NCI-H1417 (cell line): Measurements from ENCODE around the gene KRTAP12-1.
"Not testable (repeated sequence)": the region's sequence is repeated elsewhere in the genome, so short reads cannot be mapped to it uniquely, and the experiment has no call there.

ENCODE experiments used
- DNase-seq, 3 experiments: peaks; one replicate each; lab custom pipeline; 2025; lab: John Stamatoyannopoulos, UW

KRTAP12-1 gene

GRCh38 chr21:44697811-44698734 is 16.1 kb upstream of the KRTAP12-1 start:
- peak in 2 of 3 experiments; percentile 23 to 49 for DNase-seq

GRCh38 chr21:44697172-44697810 is 15.3 kb upstream of the KRTAP12-1 start, which contains the start of gene KRTAP10-12:
KRTAP10-12 (plus strand) TSS chr21:44697172; CDS start chr21:44697202, 30 bp downstream.
- DNase-seq: peak in 1 of 3 experiments; percentile 52

GRCh38 chr21:44696572-44696971 is 14.6 kb upstream of the KRTAP12-1 start:
- DNase-seq: no peak

- DNase-seq: no peak
Observed at GRCh38 chr21:44695641-44696040, 13.7 kb upstream of the KRTAP12-1 start.

- no peak for DNase-seq
Observed at GRCh38 chr21:44695184-44695583, 13.2 kb upstream of the KRTAP12-1 start.

GRCh38 chr21:44694776-44695175 is 12.8 kb upstream of the KRTAP12-1 start:
- no peak for DNase-seq

GRCh38 chr21:44692798-44693512 is 11.0 kb upstream of the KRTAP12-1 start:
- DNase-seq: no peak

- no peak for DNase-seq
Observed at GRCh38 chr21:44691686-44692085, 9.7 kb upstream of the KRTAP12-1 start.

- DNase-seq: not testable (repeated sequence)
Observed at GRCh38 chr21:44689740-44690139, 7.8 kb upstream of the KRTAP12-1 start.

- peak; percentile 51 to 87 (median 85) for DNase-seq
Observed at GRCh38 chr21:44687671-44688070, 5.7 kb upstream of the KRTAP12-1 start.

GRCh38 chr21:44686843-44687561 is 5.0 kb upstream of the KRTAP12-1 start:
- DNase-seq: peak; percentile 51 to 70 (median 58)

GRCh38 chr21:44686000-44686781 is 4.2 kb upstream of the KRTAP12-1 start:
- peak in 2 of 3 experiments; percentile 25 to 60 for DNase-seq

- DNase-seq: not testable (repeated sequence)
Observed at GRCh38 chr21:44685050-44685449, 3.1 kb upstream of the KRTAP12-1 start.

- no peak for DNase-seq
Observed at GRCh38 chr21:44684483-44684882, 2.5 kb upstream of the KRTAP12-1 start.

GRCh38 chr21:44684077-44684476 is 2.1 kb upstream of the KRTAP12-1 start:
- DNase-seq: no peak

- DNase-seq: peak in 1 of 3 experiments; percentile 68
Observed at GRCh38 chr21:44682580-44683151, 703 bp upstream of the KRTAP12-1 start.

GRCh38 chr21:44681152-44681551 is 811 bp downstream of the KRTAP12-1 start:
- no peak for DNase-seq

- no peak for DNase-seq
Observed at GRCh38 chr21:44677881-44678280, 4.1 kb downstream of the KRTAP12-1 start.

- no peak for DNase-seq
Observed at GRCh38 chr21:44671911-44672310, 10.1 kb downstream of the KRTAP12-1 start.

GRCh38 chr21:44670642-44671432 is 11.1 kb downstream of the KRTAP12-1 start:
- DNase-seq: no peak
